Measurements from ENCODE around the gene ITPRID2.

The ITPRID2 gene

GRCh38 chr2:181882246-181883020 lies 9.1 kb upstream of the ITPRID2 start:
- no peak for DNase-seq

DNA sequence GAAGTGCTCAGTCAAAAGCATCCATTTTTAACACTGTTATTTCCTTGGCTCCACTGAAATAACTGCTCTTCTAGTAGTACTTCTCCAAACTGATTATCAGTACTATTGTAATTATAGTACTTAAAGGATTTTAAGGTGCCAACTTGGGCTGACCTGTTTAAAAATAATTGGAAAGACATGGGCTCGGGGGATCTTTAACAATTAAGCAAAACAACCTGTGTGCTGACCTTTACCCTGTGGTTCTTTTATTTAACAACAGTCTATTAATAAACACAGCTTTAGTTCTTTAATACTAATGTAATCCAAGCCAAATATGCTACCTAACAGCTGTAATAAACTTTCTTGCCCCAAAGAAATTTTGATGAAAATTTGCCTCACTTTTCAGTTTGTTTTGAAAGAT lies 6.9 kb upstream of the ITPRID2 start:
- no peak for DNase-seq

- DNase-seq, result no peak
These were observed 6.4 kb upstream of the ITPRID2 start for GRCh38 chr2:181885096-181885495.

- no peak for DNase-seq
These were observed 5.3 kb upstream of the ITPRID2 start for GRCh38 chr2:181886192-181886591.

GRCh38 chr2:181887045-181887444 lies 4.5 kb upstream of the ITPRID2 start:
- DNase-seq, result no peak

DNA sequence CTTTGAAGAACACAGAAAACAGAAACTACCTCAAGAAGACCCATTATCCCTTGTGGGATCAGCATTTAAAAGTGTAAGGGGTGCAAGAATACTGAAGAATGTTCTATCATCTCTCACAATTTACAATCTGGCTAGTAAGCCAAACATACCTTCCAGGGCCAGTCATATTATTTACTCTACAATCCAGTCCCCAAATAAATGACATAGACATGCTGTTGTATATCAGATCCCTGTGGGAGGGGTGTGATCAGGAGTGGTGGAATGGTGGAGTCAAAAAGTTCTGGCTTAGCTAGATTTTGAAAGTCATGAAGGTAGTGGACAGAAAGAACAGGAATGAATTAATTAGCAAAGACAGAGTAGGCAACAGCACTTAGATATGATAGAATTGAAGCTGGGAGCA lies 1.8 kb upstream of the ITPRID2 start:
- no peak for DNase-seq

- no peak for DNase-seq
These were observed 1.3 kb upstream of the ITPRID2 start for GRCh38 chr2:181890271-181890670.

DNA sequence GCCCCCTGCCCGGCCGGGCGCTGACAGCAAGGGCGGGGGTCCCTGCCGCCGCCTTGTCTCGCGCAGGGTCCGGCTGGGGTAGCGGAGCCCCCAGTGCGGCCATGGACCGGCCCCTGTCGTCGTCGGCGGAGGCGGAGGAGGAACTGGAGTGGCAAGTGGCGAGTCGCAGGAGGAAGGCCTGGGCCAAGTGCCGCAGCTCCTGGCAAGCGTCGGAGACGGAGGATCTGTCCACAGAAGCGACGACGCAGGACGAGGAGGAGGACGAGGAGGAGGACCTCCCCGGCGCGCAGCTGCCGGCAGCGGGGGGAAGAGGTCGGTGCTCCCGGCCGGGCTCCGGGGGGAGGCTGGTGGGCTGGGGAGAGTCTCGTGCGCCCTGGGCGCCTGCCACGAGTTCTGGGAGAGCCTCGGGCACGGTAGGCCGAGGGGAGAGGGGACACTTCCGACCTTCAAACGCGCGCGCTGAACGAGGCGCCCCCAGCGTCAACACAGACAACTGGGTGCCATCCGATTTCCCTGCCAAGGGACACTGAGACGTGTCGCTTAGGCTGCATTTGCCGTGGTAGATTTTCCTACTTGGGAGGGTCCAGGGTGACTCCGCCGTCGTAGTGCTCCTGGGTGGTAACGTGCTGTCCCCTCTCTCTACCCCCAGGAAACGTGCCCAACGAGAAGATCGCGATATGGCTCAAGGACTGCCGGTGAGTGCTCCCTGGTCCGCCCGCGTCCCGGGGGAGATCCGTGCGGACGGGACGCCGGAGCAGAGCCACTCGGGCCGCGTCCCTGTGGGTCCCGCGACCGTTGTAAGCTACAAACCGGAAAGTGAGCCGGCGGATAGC lies 652 bp downstream of the ITPRID2 start:
- DNase-seq, result peak; percentile 50

- DNase-seq, result no peak
These were observed 1.4 kb downstream of the ITPRID2 start for GRCh38 chr2:181892799-181893435.

- no peak for DNase-seq
These were observed 2.9 kb downstream of the ITPRID2 start for GRCh38 chr2:181894381-181894780.

DNA sequence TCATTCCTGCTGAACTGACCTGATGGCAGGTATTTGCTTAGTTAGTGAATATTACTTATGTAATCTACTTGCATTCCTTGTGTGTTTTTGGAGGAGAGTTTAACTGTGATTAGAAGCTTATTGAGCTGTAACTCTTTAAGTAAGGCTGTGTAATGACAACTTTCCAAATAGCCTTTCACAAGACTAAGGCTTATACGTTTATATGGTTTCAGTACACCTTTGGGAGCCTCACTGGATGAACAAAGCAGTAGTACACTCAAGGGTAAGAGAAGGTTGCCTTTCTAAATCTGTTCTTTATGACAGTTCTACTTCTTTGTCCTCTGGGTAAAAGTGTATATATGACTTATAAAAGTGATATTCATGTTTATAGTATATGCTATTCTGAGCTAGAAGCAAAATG lies 4.3 kb downstream of the ITPRID2 start:
- no peak for DNase-seq

DNA sequence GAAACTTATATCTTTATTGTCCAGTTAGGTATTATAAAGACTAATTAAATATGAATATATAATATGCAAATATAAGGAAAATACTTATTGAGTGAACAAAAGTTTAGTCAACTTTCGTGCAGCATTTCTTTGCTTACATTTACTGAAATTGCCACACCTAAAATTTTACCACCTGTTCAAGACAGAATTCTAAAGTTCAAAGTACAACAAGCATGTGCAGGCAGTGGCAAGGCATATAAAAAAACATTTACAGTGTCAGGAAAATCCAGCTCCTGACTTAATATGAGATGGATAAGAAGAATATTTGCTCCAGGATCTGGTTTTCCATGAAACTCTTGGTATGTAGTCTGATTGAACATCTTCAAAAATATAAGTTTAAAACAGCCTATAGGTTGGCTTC lies 4.8 kb downstream of the ITPRID2 start:
- no peak for DNase-seq

DNA sequence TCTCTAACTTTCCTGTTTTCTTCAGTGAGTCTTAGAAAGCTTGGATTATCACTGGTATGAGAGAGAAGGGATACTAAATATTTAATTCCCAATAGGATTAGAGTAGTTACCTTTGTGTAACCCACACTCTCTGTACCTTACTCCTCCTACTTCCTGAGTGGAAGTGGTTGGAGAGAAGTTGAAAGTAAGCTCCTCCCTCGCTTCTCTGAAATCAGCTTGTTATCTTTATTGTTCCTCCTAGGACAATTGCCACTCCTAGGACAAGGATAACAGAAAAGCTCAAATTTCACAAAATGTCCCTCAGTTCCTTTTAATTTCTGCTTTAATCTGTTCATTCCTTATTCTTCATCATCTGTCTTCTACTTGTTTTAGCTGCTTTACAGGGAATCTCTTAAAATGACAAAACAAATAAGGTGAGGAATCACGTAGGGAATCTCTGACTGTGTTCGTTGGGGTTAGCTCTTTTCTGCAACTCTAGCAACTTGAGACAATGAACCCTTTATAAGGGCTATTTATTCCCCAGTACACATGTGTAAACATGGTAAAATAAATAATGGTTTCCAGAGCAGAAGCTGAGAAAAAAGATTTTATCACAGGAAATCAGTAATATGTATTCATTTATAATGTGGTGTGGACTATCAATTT lies 8.6 kb downstream of the ITPRID2 start:
- no peak for DNase-seq

GRCh38 chr2:181902625-181903024 lies 11.1 kb downstream of the ITPRID2 start:
- no peak for DNase-seq

- no peak for DNase-seq
These were observed 12.6 kb downstream of the ITPRID2 start for GRCh38 chr2:181904022-181904632.

- no peak for DNase-seq
These were observed 15.5 kb downstream of the ITPRID2 start for GRCh38 chr2:181907057-181907456.

DNA sequence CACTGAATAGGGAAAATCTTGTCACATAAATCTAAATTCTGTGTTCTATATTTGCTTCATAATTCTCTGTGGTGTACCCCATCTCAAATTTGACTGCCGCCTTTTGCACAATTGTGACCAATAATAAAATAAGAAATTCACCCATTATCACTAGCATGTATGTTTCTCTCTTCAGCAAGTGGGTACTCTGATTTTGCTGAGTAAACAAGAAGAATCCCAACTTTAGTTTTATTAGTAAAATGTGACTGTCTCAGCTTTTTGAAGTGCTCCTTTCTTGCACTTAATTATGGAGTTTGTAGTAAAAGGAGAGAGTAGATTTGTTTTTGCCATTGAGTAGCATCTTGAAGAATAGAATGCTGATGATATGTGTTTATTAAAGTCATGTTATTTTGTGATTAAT lies 16.1 kb downstream of the ITPRID2 start:
- DNase-seq, result no peak

DNA sequence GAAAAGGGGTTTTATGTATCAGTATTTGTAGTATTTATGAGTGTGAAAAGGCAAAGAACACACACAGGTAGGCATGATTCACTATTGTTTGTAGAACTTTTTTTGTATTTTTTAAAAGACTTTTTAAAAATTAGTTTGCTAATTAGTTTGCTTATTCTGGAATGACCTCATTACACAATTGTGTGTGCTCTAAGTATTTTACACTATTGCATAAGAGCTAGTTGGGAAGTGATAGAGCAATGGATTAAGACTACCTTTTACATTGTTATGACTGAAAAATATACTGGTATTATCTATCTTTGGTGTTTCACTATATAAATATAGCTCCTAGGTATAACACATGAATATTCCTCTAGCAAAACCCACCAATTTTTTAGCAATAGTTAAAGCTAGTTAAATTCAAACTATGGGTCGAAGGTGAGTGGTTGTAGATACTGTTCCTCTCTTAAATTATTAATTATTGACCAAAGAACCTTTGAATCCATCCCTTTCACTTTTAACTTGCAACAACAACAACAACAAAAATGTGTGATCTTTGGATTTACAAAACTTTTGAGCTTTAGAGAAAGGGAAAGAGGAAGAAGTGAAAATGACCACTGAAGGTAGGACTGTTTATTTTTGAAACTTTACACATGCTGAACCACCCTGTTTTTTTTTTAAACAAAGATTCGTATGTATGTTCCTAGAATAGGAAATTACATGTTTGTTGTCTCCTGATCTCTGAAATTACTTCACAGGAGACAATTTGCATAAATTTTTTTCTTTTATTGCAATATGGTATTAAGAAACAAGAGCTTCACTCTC lies 18.7 kb downstream of the ITPRID2 start:
- DNase-seq, result no peak

DNA sequence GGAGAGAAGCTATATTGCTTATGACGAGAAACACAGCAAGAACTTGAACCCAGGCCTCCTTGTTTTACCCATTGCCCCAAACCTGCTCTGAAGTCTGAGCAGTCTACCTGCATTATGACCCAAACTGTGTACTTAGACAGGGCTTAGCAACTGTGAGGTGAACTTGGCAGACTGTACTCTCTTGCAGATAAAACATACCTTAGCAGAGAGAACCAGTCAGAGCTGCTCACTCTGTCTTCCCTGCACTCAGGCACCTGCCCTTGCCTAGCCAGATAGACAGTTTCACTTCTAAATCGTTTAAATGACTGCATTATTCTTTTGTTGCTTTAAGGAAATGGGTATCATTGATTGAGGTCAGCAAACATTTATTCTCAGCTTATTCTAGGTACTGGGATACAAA lies 20.3 kb downstream of the ITPRID2 start:
- DNase-seq, result no peak

DNA sequence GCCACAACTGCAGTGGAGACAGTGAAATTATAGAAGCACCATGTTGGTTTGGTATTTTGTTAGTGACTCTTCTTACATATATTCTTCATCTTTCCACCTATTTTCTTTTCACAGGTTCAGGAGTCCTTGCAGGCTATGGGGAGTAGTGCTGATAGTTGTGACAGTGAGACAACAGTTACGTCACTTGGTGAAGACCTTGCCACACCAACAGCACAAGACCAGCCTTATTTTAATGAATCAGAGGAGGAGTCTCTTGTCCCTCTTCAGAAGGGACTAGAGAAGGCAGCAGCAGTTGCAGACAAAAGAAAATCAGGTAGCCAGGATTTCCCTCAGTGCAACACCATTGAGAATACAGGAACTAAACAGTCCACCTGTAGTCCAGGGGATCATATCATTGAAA lies 23.6 kb downstream of the ITPRID2 start:
- no peak for DNase-seq

DNA sequence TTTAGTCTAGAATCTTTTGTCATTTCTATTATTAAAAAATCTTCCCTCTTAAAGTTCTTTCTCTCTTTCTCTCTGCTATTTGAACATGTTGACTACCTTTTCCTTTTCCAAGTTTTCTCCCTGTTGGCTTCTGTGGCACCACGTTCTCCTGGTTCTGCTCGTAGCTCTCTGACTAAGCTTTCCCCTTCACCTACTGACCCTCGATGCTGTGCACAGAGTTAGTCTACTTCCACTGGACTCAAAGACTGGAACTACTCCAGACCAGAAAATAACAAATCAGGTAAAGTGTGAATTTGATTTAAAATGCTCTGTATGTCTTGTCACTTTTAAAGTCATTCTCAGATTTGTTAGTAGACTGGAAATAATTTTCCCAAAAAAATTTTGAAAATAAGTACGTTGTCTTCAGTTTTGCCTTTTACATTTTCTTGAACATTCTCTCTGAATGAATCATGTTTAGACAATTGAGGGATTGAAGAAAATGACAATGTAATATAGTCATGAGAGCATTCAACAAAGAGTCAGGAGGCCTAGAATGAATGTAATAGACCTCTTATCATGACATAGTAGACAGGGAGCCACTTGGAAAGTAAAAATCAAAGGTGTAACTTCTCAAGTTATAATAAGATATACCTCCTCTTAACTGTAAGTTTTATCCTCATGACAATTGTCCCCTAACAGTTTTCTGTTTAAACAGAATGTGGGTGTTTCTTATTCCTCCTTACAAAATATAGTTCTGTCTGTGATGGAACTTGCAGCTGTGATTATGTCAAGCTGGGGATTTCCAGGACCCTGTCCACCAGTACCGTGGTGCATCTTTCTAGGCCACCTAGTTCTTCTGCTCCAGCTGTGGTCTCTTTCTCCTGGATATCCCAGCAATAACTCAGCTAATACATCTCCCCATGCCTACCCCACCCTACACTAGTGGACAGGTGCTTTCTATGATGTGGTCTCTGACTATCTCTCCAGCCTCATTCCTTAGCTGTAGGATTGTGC lies 25.5 kb downstream of the ITPRID2 start:
- DNase-seq, result no peak

Measured in activated CD4-positive, alpha-beta T cell treated with anti-CD3 and anti-CD28 coated beads, Interleukin-2, amount 50 U/mL, for 1 hour (primary cell).